ENCODE data around the gene MYL10.

Gene MYL10

DNA sequence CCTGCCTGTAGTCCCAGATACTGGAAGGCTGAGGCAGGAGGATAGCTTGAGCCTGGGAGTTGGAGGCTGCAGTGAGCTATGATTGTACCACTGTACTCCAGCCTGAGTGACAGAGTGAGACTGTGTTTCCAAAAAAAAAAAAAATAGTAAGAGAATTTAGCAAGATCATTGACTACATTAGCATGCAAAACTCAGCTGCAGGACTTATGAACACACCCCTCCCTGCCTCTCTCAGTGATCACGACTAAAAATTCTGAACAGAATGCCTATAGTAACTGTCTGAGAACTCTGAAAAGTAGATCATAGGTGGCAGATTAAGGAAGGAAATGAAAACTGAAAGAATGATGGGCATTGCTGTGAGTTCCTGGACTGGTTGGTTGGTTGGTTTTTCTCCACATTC lies 50.5 kb downstream of the MYL10 start:
- in situ Hi-C loops (cut with MboI; ENCODE audit: low sequenced_read_pairs), result no loop called here

DNA sequence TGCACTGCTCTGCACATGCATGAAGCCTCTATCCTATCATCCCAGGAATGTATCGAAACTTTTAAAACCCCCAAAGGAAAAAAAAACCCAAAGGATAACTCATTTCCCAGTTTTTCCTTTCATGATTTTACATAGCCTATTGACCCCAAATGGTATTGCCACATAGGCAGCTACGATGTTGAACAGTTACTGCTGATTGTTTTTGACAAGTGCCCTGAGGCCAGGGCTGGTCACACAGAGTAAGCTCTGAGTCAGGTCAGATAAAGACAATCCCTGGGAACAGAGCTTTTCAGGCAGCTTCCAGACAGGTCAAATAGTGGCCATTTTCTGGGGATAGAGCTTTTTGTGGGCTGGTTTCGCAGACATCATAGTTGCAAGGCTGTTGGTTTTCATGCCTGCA lies 52.1 kb downstream of the MYL10 start:
- in situ Hi-C loops (cut with MboI; ENCODE audit: low sequenced_read_pairs), result no loop called here

DNA sequence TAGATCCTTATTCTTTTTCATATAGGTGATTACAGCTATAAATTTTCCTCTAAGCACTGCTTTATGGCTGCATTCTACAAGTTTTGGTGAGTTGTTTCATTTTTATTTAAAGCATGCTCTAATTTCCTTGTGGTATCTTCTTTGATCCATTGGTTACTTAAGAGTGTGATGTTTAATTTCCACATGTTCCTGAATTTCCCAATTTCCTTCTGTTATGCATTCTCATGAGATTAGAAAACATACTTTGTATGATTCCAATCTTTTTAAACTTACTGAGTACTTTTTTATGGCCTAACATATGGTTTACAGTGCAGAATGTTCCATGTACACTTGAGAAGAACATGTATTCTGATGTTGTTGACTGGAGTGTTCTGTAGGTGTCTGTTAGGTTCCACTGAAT lies 53.4 kb downstream of the MYL10 start:
- in situ Hi-C loops (cut with MboI; ENCODE audit: low sequenced_read_pairs), result no loop called here

DNA sequence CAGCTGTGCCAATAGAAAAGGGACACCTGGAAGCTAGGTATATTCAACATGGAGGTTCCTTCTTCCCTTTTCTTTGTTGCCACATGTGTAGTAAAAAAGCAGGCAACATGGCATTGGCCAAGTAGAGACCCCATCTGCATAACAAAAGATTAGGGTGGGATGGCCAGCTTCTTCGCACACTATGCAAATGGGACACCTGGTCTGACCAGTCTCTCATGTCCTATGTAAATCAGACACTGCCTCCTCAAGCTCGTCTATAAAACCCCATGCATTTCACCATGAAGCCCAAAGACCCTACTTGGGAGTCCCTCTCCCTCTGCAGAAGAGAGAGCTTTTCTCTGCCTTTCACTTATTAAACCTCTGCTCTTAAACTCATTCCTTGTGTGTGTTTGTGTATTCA lies 53.9 kb downstream of the MYL10 start:
- in situ Hi-C loops (cut with MboI; ENCODE audit: low sequenced_read_pairs), result no loop called here

DNA sequence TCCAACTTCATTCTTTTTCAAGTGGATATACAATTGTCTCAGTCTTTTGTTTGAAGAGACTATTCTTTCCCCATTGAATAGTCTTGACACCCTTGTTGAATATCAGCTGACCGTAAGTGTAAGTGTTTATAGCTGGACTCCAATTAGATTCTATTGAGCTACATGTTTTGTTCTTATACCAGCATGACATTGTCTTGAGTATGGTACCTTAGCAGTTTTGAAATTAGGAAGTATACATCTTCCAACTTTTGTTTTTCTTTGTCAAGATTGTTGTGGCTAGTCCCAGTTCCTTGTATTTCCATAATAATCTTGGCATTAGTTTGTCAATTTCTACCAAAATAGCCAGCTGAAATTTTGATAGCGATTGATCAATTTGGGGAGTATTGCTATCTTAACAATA lies 56.9 kb downstream of the MYL10 start:
- in situ Hi-C loops (cut with MboI; ENCODE audit: low sequenced_read_pairs), result no loop called here

DNA sequence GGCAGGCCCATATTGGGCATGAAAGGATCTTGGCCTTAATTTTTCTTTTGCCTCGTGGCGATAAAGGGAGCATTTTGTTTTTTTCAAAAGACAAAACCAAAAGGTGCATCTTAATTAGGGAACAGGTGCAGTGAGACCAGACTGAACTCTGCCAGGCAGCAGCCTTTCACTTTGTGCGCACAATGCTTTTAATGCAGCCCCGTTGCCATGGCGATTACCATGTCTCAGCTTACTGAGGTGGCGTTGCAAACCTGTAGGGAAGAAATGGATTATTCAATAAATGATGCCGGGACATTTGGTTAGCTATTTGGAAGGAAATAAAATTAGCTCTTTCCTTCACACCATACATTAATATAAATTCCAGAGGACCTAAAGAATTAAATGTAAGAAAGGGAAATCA lies 61.9 kb downstream of the MYL10 start:
- in situ Hi-C loops (cut with MboI; ENCODE audit: low sequenced_read_pairs), result no loop called here

DNA sequence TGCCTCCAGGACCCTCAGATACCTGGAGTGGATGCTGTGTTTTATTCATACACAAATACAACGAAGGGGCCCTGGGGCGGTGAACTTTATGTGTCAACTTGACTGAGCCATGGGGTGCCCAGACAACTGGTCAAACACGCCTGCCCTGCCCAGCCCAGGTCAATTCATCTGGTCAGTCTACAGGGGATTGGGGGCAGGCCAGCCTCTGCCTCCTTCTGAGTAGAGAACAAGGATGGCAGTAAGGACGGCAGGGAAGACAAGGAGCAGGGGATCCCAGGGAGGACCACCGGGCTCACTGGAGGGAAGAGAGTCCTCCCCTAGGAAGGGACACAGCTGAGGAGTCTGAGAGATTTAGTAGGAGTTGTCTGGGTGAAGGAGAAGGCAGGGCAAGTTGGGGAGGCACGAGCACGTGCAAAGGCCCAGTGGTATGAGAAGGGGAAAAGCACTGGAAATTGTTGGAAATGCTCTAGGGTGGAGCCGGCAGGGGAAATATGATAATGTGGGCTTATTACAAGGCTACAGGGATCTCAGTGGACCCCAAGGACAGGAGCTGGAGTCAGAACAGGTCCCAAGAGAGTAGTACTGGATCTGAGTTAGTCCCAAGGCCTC lies 63.4 kb downstream of the MYL10 start:
- in situ Hi-C loops (cut with MboI; ENCODE audit: low sequenced_read_pairs), result no loop called here

DNA sequence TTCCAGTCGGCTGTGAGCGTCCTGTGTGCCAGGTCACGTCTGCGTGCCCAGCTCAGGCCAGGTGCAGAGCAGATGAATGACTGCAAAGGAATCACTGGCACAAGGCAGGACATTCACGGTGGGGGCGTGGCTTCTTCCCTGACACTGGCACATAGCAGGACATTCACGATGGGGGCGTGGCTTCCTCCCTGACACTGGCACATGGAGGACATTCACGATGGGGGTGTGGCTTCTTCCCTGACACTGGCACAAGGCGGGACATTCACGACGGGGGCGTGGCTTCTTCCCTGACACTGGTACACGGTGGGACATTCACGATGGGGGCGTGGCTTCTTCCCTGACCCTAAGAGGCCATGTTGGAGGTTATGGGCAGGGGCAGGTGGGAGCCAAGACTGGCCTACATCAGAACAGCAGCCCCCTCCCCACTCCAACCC lies 64.3 kb downstream of the MYL10 start:
- in situ Hi-C loops (cut with MboI; ENCODE audit: low sequenced_read_pairs), result no loop called here

DNA sequence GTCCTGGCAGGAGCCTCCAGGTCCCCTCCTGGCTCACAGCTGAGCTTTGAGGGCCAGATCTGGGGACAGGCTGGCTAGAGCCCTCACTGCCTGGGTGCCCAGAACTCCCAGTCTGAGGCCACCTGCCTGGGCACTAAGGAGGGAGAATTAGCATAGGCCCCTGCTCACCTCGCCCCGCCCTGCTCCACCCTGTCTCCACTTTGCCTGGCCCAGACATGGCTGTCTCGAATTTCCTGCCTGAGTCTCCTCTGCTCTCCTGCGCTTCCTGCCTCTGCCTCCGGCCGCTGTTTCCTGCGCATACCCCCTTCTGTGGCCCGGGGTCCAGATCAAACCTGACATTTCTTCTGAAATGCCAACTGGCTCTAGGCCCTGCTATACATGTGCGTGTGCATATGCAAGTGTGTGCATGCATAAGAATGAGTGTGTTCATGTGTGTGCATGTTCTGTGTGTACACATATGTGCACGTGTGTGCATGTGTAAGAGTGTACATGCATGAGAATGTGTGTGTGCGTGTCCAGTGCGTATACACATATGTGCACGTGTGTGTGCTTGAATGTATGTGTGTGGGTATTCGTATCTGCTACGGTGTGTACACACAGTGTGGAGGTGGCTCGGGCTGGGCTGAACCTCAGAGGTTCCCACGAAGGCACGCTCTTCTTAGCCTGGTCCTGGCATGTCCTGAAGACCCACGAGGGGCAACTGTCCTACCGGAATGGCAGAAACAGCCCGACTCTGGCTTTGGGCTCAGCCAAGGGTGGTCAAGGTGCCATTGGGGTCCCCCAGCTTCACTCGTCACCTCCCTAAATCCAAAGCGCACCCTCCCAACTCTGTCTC lies 64.9 kb downstream of the MYL10 start:
- in situ Hi-C loops (cut with MboI; ENCODE audit: low sequenced_read_pairs), result no loop called here
